Measurements from ENCODE around the gene RUFY3. TPM values are rescaled to one million over a fixed set of nuclear protein-coding genes. Genes with fewer than 3 reads are reported as not detected.

Gene RUFY3
- total RNA-seq, 2 donors from 2014 or later: 27.6 to 30.2 TPM

DNA sequence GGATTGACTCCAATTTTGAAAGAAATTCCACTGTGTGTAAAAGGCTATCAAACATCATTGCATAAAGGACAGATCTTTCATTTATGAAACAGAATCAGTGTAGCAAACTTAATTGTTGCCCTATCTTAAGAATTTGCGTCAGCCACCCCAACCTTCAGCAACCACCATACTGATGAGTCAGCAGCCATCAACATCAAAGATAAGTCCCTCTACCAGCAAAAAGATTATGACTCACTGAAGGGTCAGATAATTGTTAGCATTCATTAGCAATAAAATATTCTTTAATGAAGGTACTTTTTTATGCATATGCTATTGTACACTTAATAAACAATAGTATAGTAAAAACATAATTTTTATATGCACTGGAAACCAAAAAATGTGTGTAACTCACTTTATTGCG is 133.7 kb downstream of the RUFY3 start:
- ATAC-seq (replicated peaks in 1 of 2) (no peak), DNase-seq (no peak)
- no peaks in the 10 kb centered on the region for H3K27me3 Mint-ChIP-seq (ENCODE audit: low read depth)
- H3K27ac Mint-ChIP-seq: no peak overlapping the region
- H3K4me1 Mint-ChIP-seq (ENCODE audit: low read depth): no peaks in the 10 kb centered on the region
- no peaks in the 10 kb centered on the region for H3K9me3 Mint-ChIP-seq
- no peak overlapping the region for H3K4me3 Mint-ChIP-seq
- no peaks in the 10 kb centered on the region for H3K36me3 Mint-ChIP-seq (ENCODE audit: insufficient read depth in 2 of 2)

Other genes with a start within 250 kb of the RUFY3 start
- not detected for gene MUC7, start 249.8 kb upstream of the RUFY3 start, total RNA-seq
- gene AMTN, start 203.4 kb upstream of the RUFY3 start, total RNA-seq: not detected
- gene AMBN, start 129.7 kb upstream of the RUFY3 start, total RNA-seq: not detected
- gene ENAM, start 93.2 kb upstream of the RUFY3 start, total RNA-seq: not detected
- under 1 TPM in 1 of 2 donors, not detected in 1; 0.49 TPM for gene JCHAIN, start 55.5 kb upstream of the RUFY3 start, total RNA-seq
- 10 to 100 TPM; 24.3 to 26.0 TPM for gene UTP3, start 33.4 kb upstream of the RUFY3 start, total RNA-seq
- 100 to 1,000 TPM; 107 to 132 TPM for gene GRSF1, start 117.9 kb downstream of the RUFY3 start, total RNA-seq
- 10 to 100 TPM; 27.6 to 34.3 TPM for gene MOB1B, start 180.4 kb downstream of the RUFY3 start, total RNA-seq

Data from activated T-cell treated with anti-CD3 and anti-CD28 coated beads, Interleukin-2, amount 50 U/mL, for 72 hours (primary cell).